Pons (tissue), 1 donor: ENCODE results near the gene DPPA3.
A peak's percentile ranks its signal among the peaks of the same experiment; 100 is the strongest.
"Not testable (repeated sequence)": the region's sequence is repeated elsewhere in the genome, so short reads cannot be mapped to it uniquely, and the experiment has no call there.

Source experiments
- DNase-seq: peaks from one replicate; pipeline ENCODE4 v3.0.0-alpha.2; 2016; ENCODE audit warnings: low spot score

Gene DPPA3

GRCh38 chr12:7711133-7711532 lies at the start of gene DPPA3:
DPPA3 (plus strand) TSS chr12:7711433; CDS start chr12:7711571, 138 bp downstream.
- no peak for DNase-seq

- no peak for DNase-seq
Observed at GRCh38 chr12:7661741-7662140, 49.5 kb upstream of the DPPA3 start.

- DNase-seq = no peak
Observed at GRCh38 chr12:7666595-7666994, 44.6 kb upstream of the DPPA3 start.

- no peak for DNase-seq
Observed at GRCh38 chr12:7667125-7667524, 44.1 kb upstream of the DPPA3 start.

GRCh38 chr12:7668171-7668570 lies 43.1 kb upstream of the DPPA3 start:
- DNase-seq = no peak

- not testable (repeated sequence) for DNase-seq
Observed at GRCh38 chr12:7675455-7675854, 35.8 kb upstream of the DPPA3 start.

GRCh38 chr12:7677432-7677888 lies 33.8 kb upstream of the DPPA3 start:
- peak; percentile 41 for DNase-seq

GRCh38 chr12:7678744-7679143 lies 32.5 kb upstream of the DPPA3 start:
- DNase-seq = no peak

- DNase-seq = no peak
Observed at GRCh38 chr12:7679251-7680045, 31.8 kb upstream of the DPPA3 start.

GRCh38 chr12:7681535-7681934 lies 29.7 kb upstream of the DPPA3 start:
- DNase-seq = no peak

- DNase-seq = no peak
Observed at GRCh38 chr12:7693793-7694192, 17.4 kb upstream of the DPPA3 start.

GRCh38 chr12:7694556-7695236 lies 16.5 kb upstream of the DPPA3 start:
- no peak for DNase-seq

- no peak for DNase-seq
Observed at GRCh38 chr12:7695237-7695560, 16.0 kb upstream of the DPPA3 start.

- no peak for DNase-seq
Observed at GRCh38 chr12:7695566-7696197, 15.6 kb upstream of the DPPA3 start, which contains the start of gene GDF3. GDF3 (minus strand) TSS chr12:7695775; CDS start chr12:7695728, 47 bp downstream.

- no peak for DNase-seq
Observed at GRCh38 chr12:7705846-7706245, 5.4 kb upstream of the DPPA3 start.

GRCh38 chr12:7709969-7710675 lies 1.1 kb upstream of the DPPA3 start:
- no peak for DNase-seq

GRCh38 chr12:7712841-7713442 lies 1.7 kb downstream of the DPPA3 start:
- DNase-seq = no peak

GRCh38 chr12:7716381-7716780 lies 5.1 kb downstream of the DPPA3 start:
- DNase-seq = peak; percentile 3

GRCh38 chr12:7719946-7720730 lies 8.9 kb downstream of the DPPA3 start:
- no peak for DNase-seq

GRCh38 chr12:7723926-7724325 lies 12.7 kb downstream of the DPPA3 start:
- DNase-seq = no peak

- no peak for DNase-seq
Observed at GRCh38 chr12:7729746-7730145, 18.5 kb downstream of the DPPA3 start.
